AML-193 (cell line): ENCODE results near the gene CHRNB4.

Experiments used
- DNase-seq, 2 experiments: peaks; one replicate each; lab custom pipeline; 2025; lab: John Stamatoyannopoulos, UW

The CHRNB4 gene

DNA sequence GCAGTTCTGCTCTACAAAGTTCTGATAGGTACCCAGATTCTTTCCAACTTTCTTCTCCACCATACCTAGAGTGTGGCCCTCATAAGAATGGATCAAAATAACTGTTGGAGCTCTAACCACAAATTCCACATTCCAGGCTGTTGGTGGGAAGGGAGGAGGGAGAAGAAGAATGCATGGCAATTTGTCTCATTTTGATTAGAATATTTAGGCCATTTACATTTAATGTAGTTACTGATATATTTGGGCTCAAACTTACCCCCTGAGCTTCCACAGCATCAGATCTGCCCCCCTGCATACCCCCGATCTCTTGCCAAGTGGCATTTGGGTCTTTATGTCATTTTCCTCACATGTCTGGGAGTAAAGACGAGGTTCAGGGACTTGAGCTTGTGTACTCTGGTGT is 7.7 kb downstream of the CHRNB4 start:
- DNase-seq: no peak

DNA sequence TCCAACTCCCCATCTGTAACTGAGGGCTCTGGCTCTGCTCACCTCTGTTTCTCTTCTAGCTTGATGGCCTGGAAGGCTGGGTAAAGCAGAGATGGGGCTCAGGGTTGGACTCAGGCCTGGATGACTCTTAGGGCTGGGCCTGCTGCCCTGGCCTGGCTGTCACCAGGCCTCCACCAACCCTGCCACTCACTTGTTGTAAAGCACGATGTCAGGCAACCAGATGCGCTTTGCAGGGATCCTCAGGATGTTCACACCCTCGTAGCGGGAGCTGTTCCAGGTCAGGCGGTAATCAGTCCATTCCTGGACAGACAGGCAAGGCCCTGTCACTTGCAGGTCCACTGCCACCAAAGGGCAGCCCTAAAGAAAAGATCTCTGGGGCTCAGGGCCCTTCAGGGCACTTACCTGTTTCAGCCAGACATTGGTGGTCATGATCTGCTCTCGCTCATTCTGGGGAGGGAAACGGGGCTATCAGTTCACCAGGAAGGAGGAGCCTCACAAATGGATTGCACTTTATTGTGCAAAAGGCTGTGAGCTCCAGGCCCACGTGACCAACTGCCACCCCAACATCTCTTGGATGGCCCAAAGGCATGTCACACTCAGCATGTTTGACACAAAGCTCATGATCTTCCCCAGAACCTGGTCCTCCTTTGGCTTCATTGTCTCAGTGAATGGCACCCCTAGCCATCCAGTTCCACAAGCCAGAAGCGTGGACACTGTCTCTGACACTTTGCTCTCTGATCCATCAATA is 9.9 kb downstream of the CHRNB4 start:
- no peak for DNase-seq

DNA sequence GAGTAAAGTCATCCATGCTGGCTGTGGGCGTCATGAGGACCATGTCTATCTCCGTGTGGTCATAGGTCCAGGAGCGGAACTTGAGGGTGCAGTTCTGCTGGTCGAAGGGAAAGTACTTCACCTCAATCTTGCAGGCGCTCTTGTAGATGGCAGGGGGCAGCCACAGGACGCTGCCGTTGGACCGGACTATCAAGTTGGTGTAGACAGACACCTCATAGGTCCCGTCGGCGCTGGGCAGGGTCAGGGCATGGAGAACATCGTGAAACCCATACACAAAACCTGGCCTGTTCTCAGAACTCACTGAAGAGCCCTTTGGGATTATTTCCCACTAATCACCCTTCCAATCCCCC is 11.3 kb downstream of the CHRNB4 start:
- DNase-seq: no peak

GRCh38 chr15:78629031-78629715 is 11.8 kb downstream of the CHRNB4 start:
- DNase-seq: no peak

- DNase-seq: no peak
Observed at GRCh38 chr15:78628227-78628626, 12.8 kb downstream of the CHRNB4 start.

DNA sequence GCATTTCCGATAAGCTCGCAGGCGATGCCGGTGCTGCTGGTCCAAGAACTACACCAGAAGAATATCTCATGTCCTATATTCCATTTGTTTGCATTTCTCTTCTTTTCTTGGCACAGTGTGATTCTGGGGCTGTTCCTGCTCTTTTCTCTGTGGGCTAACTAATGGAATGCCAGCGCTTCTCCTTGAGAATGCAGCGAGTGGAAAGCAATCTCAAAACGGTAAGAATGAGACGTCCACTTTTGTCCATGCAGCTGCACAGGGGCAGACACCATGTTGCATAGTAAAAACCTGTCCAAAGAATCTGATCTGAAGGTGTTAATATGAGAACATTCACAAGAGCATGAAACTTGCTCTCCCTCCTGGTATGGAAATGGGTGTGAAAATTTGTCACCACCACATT is 13.7 kb downstream of the CHRNB4 start:
- DNase-seq: no peak

GRCh38 chr15:78626381-78626995 is 14.5 kb downstream of the CHRNB4 start:
- no peak for DNase-seq

GRCh38 chr15:78625606-78626280 is 15.3 kb downstream of the CHRNB4 start:
- DNase-seq: no peak

DNA sequence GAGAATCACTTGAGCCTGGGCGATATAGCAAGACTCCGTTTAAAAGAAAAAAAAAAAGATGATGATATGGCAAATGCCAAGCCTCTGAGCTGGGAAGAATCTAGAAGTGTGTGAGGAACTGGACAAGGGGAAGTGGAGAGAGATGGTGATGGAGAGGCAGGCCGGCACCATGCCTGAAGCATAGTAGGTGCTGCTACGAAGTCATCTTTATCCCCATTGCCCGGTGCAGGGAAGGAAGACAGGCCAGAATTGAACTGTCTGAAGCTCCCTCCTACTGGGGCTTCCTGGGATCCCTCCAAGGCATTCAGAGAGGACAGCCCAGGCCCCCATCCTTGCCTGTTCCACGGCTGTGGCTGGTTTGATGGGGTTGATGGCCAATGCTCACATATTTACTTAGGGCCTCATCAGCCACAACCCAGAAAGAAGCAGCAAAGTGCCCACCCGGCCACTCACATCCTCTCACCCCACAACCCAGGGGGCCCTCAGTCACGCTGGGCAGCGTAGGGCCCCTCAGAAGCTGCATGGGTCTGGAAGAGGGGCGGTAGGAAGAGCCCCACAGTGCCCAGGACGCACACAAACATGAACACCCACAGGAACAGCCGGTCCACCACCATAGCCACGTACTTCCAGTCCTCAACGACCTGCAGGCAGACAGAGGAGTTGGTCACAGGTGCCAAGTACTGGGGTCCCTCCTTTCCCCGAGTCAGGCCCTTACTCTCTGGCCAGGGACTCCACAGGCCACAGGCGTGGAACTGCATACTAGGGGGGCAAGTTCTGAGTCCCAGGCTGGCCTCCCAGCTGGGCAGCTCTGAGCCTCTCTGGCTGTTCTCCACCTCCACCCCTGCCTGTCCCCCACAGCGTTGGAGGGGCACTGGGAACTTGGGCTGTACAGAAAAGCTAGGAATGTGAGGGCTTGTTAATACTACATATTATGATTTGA is 16.1 kb downstream of the CHRNB4 start:
- no peak for DNase-seq

- DNase-seq: no peak
Observed at GRCh38 chr15:78623786-78624497, 17.1 kb downstream of the CHRNB4 start.

GRCh38 chr15:78621810-78622402 is 19.1 kb downstream of the CHRNB4 start:
- no peak for DNase-seq

- no peak for DNase-seq
Observed at GRCh38 chr15:78620527-78621421, 20.2 kb downstream of the CHRNB4 start, which contains the start of gene CHRNA3. Gene CHRNA3 (minus strand): TSS chr15:78620996. CDS start chr15:78620794, 202 bp downstream.

DNA sequence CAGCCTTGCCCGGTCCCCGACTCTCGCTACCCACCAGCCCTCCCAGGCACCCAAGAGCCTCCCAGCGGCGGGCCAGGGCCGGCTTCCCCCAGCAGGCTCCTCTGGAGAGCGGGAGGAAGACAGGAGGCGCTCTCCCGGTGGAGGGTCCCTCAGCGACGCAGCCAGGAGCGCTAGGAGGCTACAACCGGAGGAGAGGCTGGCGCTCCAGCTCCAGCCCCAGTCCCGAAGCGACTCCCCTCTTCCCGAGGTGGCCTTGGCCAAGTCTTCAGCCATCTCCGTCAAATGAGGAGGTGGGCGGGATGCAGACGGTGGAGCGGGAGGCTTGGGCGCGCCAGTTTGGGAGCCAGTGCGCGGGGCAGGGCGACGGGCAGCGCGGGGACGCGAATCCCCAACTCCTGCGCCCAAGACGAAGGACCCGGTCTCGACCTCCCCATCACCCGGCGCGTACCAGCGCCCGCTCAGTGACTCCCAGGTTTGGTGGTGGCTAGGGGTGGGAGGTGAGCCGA is 20.9 kb downstream of the CHRNB4 start:
- DNase-seq: no peak

- DNase-seq: no peak
Observed at GRCh38 chr15:78619022-78619950, 21.7 kb downstream of the CHRNB4 start.

- DNase-seq: peak; percentile 46 to 56
Observed at GRCh38 chr15:78618490-78618934, 22.5 kb downstream of the CHRNB4 start.

DNA sequence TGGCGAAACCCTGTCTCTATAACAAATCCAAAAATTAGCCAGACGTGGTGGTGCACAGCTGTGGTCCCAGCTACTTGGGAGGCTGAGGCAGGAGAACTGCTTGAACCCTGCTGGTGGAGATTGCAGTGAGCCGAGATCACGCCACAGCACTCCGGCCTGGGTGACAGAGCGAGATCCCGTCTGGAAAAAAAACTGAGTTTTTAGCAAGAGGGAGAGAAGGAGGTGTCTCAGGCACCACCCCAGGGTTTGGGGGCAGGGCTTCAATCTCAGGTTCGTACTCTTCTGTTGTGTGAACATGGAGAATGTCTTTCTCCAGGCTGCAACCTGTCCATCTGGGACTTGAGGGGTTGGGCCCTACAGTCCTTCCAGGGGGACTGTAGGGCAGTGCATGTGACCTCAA is 22.9 kb downstream of the CHRNB4 start:
- DNase-seq: no peak

GRCh38 chr15:78617516-78617915 is 23.5 kb downstream of the CHRNB4 start:
- no peak for DNase-seq

DNA sequence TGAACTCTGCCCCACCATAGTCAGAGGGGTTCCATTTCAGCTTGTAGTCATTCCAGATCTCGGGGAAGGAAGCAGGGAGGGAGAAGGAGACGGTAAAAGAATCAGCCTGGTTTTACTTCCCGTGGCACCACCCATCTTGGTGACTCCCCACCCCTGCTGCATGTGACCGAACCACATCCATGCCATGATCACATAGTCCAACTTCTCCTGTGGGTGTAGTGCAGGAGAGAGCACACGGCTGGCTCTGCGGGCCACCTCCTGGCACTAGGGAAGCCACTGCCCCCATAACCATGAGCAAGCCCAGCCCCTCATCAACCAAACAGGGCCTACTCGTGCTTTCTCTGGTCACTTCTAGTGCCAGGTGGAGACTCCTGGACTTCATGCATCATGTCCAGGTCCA is 23.9 kb downstream of the CHRNB4 start:
- no peak for DNase-seq
